22Rv1 (cell line): ENCODE data around the gene STARD3.

Experiments used
- ZFX ChIP-seq: fragments of 450-650 bp; IDR thresholded peaks from 2 replicates; pipeline ENCODE4 v1.6.1; 2017; ENCODE audit warnings: antibody characterized with exemption, borderline replicate concordance
- TF ChIP-seq, protein P1 (sequence below): fragments of 450-650 bp; IDR thresholded peaks from 2 replicates; pipeline ENCODE4 v1.5.1; 2017; ENCODE audit warnings: mild to moderate bottlenecking

- TF ChIP-seq, protein P1, sequence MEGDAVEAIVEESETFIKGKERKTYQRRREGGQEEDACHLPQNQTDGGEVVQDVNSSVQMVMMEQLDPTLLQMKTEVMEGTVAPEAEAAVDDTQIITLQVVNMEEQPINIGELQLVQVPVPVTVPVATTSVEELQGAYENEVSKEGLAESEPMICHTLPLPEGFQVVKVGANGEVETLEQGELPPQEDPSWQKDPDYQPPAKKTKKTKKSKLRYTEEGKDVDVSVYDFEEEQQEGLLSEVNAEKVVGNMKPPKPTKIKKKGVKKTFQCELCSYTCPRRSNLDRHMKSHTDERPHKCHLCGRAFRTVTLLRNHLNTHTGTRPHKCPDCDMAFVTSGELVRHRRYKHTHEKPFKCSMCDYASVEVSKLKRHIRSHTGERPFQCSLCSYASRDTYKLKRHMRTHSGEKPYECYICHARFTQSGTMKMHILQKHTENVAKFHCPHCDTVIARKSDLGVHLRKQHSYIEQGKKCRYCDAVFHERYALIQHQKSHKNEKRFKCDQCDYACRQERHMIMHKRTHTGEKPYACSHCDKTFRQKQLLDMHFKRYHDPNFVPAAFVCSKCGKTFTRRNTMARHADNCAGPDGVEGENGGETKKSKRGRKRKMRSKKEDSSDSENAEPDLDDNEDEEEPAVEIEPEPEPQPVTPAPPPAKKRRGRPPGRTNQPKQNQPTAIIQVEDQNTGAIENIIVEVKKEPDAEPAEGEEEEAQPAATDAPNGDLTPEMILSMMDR, result no peak
- TF ChIP-seq ZFX, result no peak
Observed at GRCh38 chr17:39642291-39643074, 5.5 kb downstream of the STARD3 start.
